ENCODE measurements around the gene LTO1.

- TF ChIP-seq CTCF (IDR thresholded peaks at IDR 0.05) (no peak), TCF12 (IDR thresholded peaks at IDR 0.05) (no peak), REST (IDR thresholded peaks at IDR 0.05; ENCODE audit: low read depth, low read length) (no peak), RAD21 (IDR thresholded peaks at IDR 0.05; ENCODE audit: low read length) (no peak), NFIC (IDR thresholded peaks at IDR 0.05; ENCODE audit: borderline replicate concordance) (no peak), YY1 (IDR thresholded peaks at IDR 0.05; ENCODE audit: low read depth) (no peak), CHD2 (IDR thresholded peaks at IDR 0.05; ENCODE audit: low read length, partially characterized antibody) (no peak), TEAD4 (IDR thresholded peaks at IDR 0.05; ENCODE audit: borderline replicate concordance, insufficient read depth) (no peak), SIN3A (IDR thresholded peaks at IDR 0.05; ENCODE audit: borderline replicate concordance, low read depth, low read length) (no peak), POLR2AphosphoS5 (IDR thresholded peaks at IDR 0.05; ENCODE audit: low read depth, low read length) (no peak), IRF3 (IDR thresholded peaks at IDR 0.05; ENCODE audit: low read depth, low read length) (no peak), GABPA (IDR thresholded peaks at IDR 0.05; ENCODE audit: low read depth) (no peak)
Observed at GRCh38 chr11:69662806-69663205, 12.3 kb downstream of the LTO1 start.
